HG02870 (cell line): ENCODE results near the gene NUP107.

Experiments used
- ATAC-seq: cut with Tn5 transposase; IDR thresholded peaks from one replicate; pipeline ENCODE4 v1.9.1; 2021; ENCODE audit warnings: mild to moderate bottlenecking, moderate library complexity; ENCODE audit not compliant: unreplicated experiment

The NUP107 gene

GRCh38 chr12:68771223-68771925 is 84.6 kb downstream of the NUP107 start:
- ATAC-seq = no peak

- no peak for ATAC-seq
Observed at GRCh38 chr12:68772714-68773113, 85.9 kb downstream of the NUP107 start.

- ATAC-seq = no peak
Observed at GRCh38 chr12:68773582-68773981, 86.8 kb downstream of the NUP107 start.

- no peak for ATAC-seq
Observed at GRCh38 chr12:68775121-68775630, 88.4 kb downstream of the NUP107 start.

GRCh38 chr12:68776976-68777610 is 90.3 kb downstream of the NUP107 start:
- ATAC-seq = no peak

GRCh38 chr12:68779280-68779679 is 92.5 kb downstream of the NUP107 start:
- no peak for ATAC-seq

GRCh38 chr12:68780731-68781130 is 94.0 kb downstream of the NUP107 start:
- ATAC-seq = no peak

GRCh38 chr12:68781728-68782127 is 95.0 kb downstream of the NUP107 start:
- no peak for ATAC-seq

GRCh38 chr12:68784015-68784414 is 97.2 kb downstream of the NUP107 start:
- no peak for ATAC-seq

GRCh38 chr12:68785358-68785757 is 98.6 kb downstream of the NUP107 start:
- ATAC-seq = no peak

- ATAC-seq = no peak
Observed at GRCh38 chr12:68785823-68786222, 99.0 kb downstream of the NUP107 start.

- no peak for ATAC-seq
Observed at GRCh38 chr12:68786929-68787328, 100.2 kb downstream of the NUP107 start.

GRCh38 chr12:68788554-68789143 is 101.9 kb downstream of the NUP107 start:
- ATAC-seq = no peak

- ATAC-seq = no peak
Observed at GRCh38 chr12:68789144-68789878, 102.5 kb downstream of the NUP107 start.

GRCh38 chr12:68790081-68790951 is 103.5 kb downstream of the NUP107 start:
- no peak for ATAC-seq

- no peak for ATAC-seq
Observed at GRCh38 chr12:68790952-68791234, 104.1 kb downstream of the NUP107 start.

GRCh38 chr12:68791897-68792481 is 105.2 kb downstream of the NUP107 start:
- ATAC-seq = no peak

- ATAC-seq = peak; percentile 89
Observed at GRCh38 chr12:68792952-68793351, 106.2 kb downstream of the NUP107 start.

GRCh38 chr12:68793436-68793835 is 106.7 kb downstream of the NUP107 start:
- no peak for ATAC-seq

- ATAC-seq = no peak
Observed at GRCh38 chr12:68793975-68794652, 107.3 kb downstream of the NUP107 start.
